ENCODE data around the gene ZNF215.

GRCh38 chr11:6962673-6963072, 36.4 kb downstream of the ZNF215 start:
- TF ChIP-seq POLR2A (IDR thresholded peaks at IDR 0.05), result no peak
- TF ChIP-seq CTCF (IDR thresholded peaks at IDR 0.05 in 4 of 5, conservative IDR thresholded peaks at IDR 0.05 in 1 of 5), result no peak
